ENCODE data around the gene TBCA. TPM values are rescaled to one million over a fixed set of nuclear protein-coding genes. Genes with fewer than 3 reads are reported as not detected.
A peak's percentile ranks its signal among the peaks of the same experiment; 100 is the strongest.

Gene TBCA
- total and polyA plus RNA-seq, 8 donors = 33.3 to 328 (median 127) TPM

DNA sequence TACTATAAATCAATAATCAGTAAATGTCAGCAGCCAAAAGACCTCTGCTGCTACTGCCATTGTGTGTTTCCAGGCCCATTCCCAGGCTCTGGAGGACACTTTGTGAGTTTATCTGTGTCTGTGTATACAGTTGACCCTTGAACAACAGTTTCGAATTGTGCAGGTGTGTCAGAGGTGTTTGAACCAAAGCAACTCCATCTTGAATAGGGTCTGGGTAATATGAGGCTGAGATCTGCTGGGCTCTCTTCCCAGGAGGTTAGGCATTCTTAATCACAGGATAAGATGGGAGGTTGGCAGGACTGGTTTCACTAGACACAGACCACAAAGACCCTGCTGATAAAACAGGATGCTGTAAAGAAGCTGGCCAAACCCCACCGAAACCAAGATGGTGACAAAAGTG, 2.3 kb upstream of the TBCA start:
- TF ChIP-seq EP300 (IDR thresholded peaks at IDR 0.05) = no peak
- TF ChIP-seq POLR2AphosphoS5 (IDR thresholded peaks at IDR 0.05) = no peak
- TF ChIP-seq CTCF (IDR thresholded peaks at IDR 0.05) = no peak
- TF ChIP-seq POLR2A (IDR thresholded peaks at IDR 0.05) = no peak
- Histone ChIP-seq H3K4me3 (no peak overlapping the region), H3K9me3 (no peaks in the 10 kb centered on the region), H3K27me3 (no peaks in the 10 kb centered on the region), H3K36me3 (no peaks in the 10 kb centered on the region), H3K27ac (no peak overlapping the region), H3K4me1 (peaks cover 14 to 27% (median 20%) of the 10 kb centered on the region in 4 donors)
- WGBS, 5 donors = 80 to 97% (median 89%) methylated on average over 2 of the region's 2 CpGs
- intact Hi-C loops (cut with DNase I; ENCODE audit: low total_unique reads) = no loop called here
- DNase-seq = no peak

- Histone ChIP-seq H3K36me3 (no peaks in the 10 kb centered on the region), H3K27me3 (no peaks in the 10 kb centered on the region), H3K4me3 (no peak overlapping the region), H3K27ac (no peak overlapping the region), H3K9me3 (no peaks in the 10 kb centered on the region), H3K4me1 (peaks cover 14 to 32% (median 24%) of the 10 kb centered on the region in 4 donors)
- intact Hi-C loops (cut with DNase I; ENCODE audit: low total_unique reads) = no loop called here
- 77 to 87% (median 85%) methylated on average over 3 of the region's 3 CpGs for WGBS, 5 donors
- DNase-seq = no peak
- TF ChIP-seq EP300 (IDR thresholded peaks at IDR 0.05) = no peak
- no peak for TF ChIP-seq POLR2AphosphoS5 (IDR thresholded peaks at IDR 0.05)
- no peak for TF ChIP-seq CTCF (IDR thresholded peaks at IDR 0.05)
- TF ChIP-seq POLR2A (IDR thresholded peaks at IDR 0.05) = no peak
Measured at GRCh38 chr5:77777911-77778310, 1.8 kb upstream of the TBCA start.

GRCh38 chr5:77777281-77777892, 1.2 kb upstream of the TBCA start:
- no peak for DNase-seq
- TF ChIP-seq CTCF (IDR thresholded peaks at IDR 0.05) (no peak), POLR2AphosphoS5 (IDR thresholded peaks at IDR 0.05) (no peak), EP300 (IDR thresholded peaks at IDR 0.05) (no peak), POLR2A (IDR thresholded peaks at IDR 0.05) (no peak)
- H3K4me3 ChIP-seq = no peak overlapping the region
- H3K27ac ChIP-seq = no peak overlapping the region
- H3K27me3 ChIP-seq = no peaks in the 10 kb centered on the region
- intact Hi-C loops (cut with DNase I; ENCODE audit: low total_unique reads) = no loop called here
- H3K36me3 ChIP-seq = no peaks in the 10 kb centered on the region
- 77 to 85% (median 81%) methylated on average over 10 to 11 of the region's 11 CpGs for WGBS, 5 donors
- no peaks in the 10 kb centered on the region for H3K9me3 ChIP-seq
- H3K4me1 ChIP-seq = peaks cover 14 to 37% (median 27%) of the 10 kb centered on the region in 4 donors

GRCh38 chr5:77776554-77777206, 541 bp upstream of the TBCA start:
- DNase-seq = no peak
- intact Hi-C loops (cut with DNase I; ENCODE audit: low total_unique reads) = no loop called here
- H3K4me3 ChIP-seq = peak overlapping the region; percentile 67 to 85 (median 80)

More at GRCh38 chr5:77776554-77777206, 541 bp upstream of the TBCA start:
- H3K36me3 ChIP-seq = no peaks in the 10 kb centered on the region
- no peaks in the 10 kb centered on the region for H3K9me3 ChIP-seq
- TF ChIP-seq POLR2A (IDR thresholded peaks at IDR 0.05) (no peak), EP300 (IDR thresholded peaks at IDR 0.05) (no peak), POLR2AphosphoS5 (IDR thresholded peaks at IDR 0.05) (no peak), CTCF (IDR thresholded peaks at IDR 0.05) (no peak)
- WGBS, 5 donors = 17 to 19% (median 18%) methylated on average over 14 of the region's 14 CpGs
- no peaks in the 10 kb centered on the region for H3K27me3 ChIP-seq
- H3K4me1 ChIP-seq = peaks cover 15 to 44% (median 31%) of the 10 kb centered on the region in 4 donors
- H3K27ac ChIP-seq = peak overlapping the region; percentile 96 to 99 (median 98)
